ENCODE data around the gene MAD1L1. TPM values are rescaled to one million over a fixed set of nuclear protein-coding genes. Genes with fewer than 3 reads are reported as not detected.

Gene MAD1L1
- total and polyA plus RNA-seq, 2 donors: 23.1 to 27.4 TPM

DNA sequence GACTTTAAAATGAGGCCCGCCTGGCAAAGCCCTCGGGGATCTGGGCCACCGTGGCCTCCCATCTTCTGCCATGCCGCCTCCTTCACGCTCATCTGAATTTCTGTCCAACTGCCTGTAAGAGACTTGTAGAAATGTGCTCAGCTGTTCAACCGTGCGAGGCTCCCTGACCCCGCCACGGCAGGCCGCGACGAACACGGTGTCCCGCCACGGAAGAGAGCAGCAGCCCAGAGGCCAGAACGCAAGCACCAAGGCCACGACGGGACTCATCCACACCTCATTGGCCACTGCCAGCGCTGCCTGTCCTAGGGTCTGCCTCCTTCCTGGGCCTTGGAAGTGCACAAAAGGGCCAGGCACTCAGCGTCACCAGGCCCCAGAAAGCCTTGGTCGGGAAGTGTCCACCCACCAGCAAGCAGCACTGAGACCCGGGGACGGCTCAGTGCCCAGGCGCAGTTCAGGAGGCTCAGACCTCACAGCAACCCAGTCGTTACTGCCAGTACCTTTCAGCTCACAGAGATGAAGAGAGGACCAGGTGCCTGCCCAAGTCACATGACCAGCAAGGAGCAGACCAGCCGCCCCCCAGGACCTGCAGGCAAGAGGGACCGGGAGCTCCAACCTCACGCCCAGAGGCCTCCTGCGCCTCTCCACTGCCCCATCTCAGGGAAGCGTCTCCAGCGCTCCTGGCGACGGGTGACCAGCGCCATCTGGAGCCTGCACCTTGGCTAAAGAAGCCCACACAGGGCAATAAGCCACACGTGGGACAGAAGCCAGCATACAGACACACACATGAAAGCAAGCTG is 85.9 kb downstream of the MAD1L1 start:
- Histone ChIP-seq H3K36me3 (ENCODE audit: insufficient read depth) (no peaks in the 10 kb centered on the region), H3K4me1 (ENCODE audit: insufficient read depth) (no peaks in the 10 kb centered on the region), H3K4me3 (ENCODE audit: low read depth, low read length) (no peak overlapping the region), H3K27ac (ENCODE audit: low read depth) (no peak overlapping the region)
- 94% methylated on average over 35 of the region's 35 CpGs for WGBS
- no peak for DNase-seq (ENCODE audit: extremely low spot score)

DNA sequence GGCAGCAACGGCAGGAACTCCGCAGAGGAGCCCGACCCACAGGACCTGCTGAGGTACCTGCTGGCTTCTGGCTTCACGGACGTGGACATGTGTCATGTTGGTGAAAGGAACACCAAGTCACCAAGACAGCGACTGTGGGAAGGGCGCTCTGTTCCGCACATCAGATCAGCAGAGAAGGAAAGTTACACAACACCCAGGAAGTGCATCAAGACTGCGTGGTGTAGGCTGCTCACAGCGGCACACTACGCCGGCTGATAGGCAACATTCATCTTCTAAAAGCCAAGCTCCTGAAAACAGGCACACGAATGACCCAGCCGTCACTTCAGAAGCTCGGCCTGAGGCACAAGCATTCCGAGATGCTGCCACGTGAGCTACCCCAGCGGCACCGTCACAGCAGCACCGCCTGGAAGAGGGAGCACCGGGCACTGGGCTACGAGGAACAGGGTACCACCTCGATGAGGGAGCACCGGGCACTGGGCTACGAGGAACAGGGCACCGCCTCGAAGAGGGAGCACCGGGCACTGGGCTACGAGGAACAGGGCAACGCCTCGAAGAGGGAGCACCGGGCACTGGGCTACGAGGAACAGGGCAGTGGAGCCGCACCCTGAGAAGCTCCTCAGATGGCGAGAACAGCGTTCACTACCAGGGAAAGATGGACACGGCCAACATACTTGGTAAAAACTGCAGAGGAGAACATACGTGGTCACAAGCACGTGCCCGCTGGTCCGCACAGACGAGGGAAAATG is 86.7 kb downstream of the MAD1L1 start:
- Histone ChIP-seq H3K4me1 (ENCODE audit: insufficient read depth) (no peaks in the 10 kb centered on the region), H3K4me3 (ENCODE audit: low read depth, low read length) (no peak overlapping the region), H3K27ac (ENCODE audit: low read depth) (no peak overlapping the region), H3K36me3 (ENCODE audit: insufficient read depth) (no peaks in the 10 kb centered on the region)
- WGBS: 96% methylated on average over 42 of the region's 42 CpGs
- DNase-seq (ENCODE audit: extremely low spot score): no peak

GRCh38 chr7:2144926-2145325 is 87.8 kb downstream of the MAD1L1 start:
- no peaks in the 10 kb centered on the region for H3K36me3 ChIP-seq (ENCODE audit: insufficient read depth)
- no peak for DNase-seq (ENCODE audit: extremely low spot score)
- H3K4me3 ChIP-seq (ENCODE audit: low read depth, low read length): no peak overlapping the region
- no peak overlapping the region for H3K27ac ChIP-seq (ENCODE audit: low read depth)
- H3K4me1 ChIP-seq (ENCODE audit: insufficient read depth): no peaks in the 10 kb centered on the region
- 96% methylated on average over 15 of the region's 15 CpGs for WGBS

DNA sequence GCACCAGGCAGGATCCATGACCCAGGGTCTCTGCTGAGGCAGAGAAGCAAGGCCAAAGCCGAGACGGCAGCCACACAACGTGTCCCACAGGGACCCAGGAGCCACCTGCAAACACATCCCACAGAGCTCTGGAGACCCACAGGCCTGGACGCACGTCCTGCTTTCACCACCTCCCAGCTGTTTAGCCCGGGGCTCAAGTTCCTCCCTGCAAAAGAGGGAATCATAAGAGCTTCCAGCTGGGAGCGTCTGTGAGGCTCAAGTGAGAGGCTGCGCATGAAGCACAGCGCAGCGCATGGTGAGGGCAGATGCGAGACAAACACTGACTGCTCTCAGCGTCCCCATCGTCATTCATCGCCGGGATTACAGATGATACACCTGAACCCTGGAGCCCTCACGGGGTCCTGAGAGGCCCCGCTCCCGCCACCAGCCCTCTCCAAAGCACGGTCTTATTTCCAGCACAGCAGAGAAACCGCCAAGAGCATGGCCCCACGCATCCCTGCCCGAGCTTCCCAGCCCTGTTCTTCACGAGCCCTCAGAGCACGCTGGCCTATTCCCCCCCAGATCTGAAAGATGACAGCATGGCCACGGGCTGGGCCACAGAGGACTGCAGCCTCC is 88.7 kb downstream of the MAD1L1 start:
- no peak overlapping the region for H3K4me3 ChIP-seq (ENCODE audit: low read depth, low read length)
- H3K4me1 ChIP-seq (ENCODE audit: insufficient read depth): no peaks in the 10 kb centered on the region
- DNase-seq (ENCODE audit: extremely low spot score): no peak
- no peak overlapping the region for H3K27ac ChIP-seq (ENCODE audit: low read depth)
- H3K36me3 ChIP-seq (ENCODE audit: insufficient read depth): no peaks in the 10 kb centered on the region
- WGBS: 96% methylated on average over 25 of the region's 25 CpGs

DNA sequence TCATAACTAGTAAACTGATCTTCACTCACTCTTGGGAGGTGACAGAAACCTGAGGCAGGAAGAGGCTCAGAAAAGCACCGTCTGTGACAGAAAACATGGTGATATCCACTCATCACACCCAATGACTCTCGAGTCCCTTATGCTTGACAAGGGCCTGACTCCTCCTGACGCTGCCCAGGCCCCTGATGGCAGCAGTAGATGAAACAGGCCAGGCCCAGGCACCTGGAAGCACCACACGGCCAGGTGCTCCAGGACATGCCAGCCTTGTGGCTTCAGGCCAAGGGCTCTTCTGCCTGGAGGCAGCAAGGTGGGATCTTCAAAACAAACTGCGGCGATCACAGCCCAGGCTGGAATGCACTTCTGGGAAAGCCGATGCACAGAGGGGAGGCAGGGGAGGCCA is 89.3 kb downstream of the MAD1L1 start:
- Histone ChIP-seq H3K4me1 (ENCODE audit: insufficient read depth) (no peaks in the 10 kb centered on the region), H3K27ac (ENCODE audit: low read depth) (no peak overlapping the region), H3K4me3 (ENCODE audit: low read depth, low read length) (no peak overlapping the region), H3K36me3 (ENCODE audit: insufficient read depth) (no peaks in the 10 kb centered on the region)
- DNase-seq (ENCODE audit: extremely low spot score): no peak
- 94% methylated on average over 7 of the region's 7 CpGs for WGBS

GRCh38 chr7:2142386-2142785 is 90.4 kb downstream of the MAD1L1 start:
- 98% methylated on average over 20 of the region's 20 CpGs for WGBS
- H3K36me3 ChIP-seq (ENCODE audit: insufficient read depth): no peaks in the 10 kb centered on the region

DNA sequence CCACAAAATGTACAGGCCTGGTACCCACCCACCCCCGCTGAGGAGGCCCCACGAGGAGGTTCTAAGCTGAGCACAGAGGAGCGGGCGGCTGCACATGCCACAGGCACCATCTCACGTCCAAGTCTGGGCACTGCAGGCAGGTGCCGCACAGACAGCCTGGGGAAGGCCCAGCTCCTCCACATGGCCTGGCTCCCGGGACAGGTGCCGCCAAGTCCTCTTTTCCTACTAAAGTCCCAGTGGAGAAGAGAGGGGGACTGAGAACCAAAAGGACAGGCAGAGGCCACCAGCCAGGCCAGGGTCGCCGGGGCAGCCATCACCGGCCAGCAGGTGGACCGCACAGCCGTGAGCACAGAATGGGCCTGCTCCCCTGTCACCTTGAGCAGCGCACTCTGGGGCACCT is 91.1 kb downstream of the MAD1L1 start:
- Histone ChIP-seq H3K4me1 (ENCODE audit: insufficient read depth) (no peaks in the 10 kb centered on the region), H3K4me3 (ENCODE audit: low read depth, low read length) (no peak overlapping the region), H3K36me3 (ENCODE audit: insufficient read depth) (no peaks in the 10 kb centered on the region), H3K27ac (ENCODE audit: low read depth) (no peak overlapping the region)
- 94% methylated on average over 14 of the region's 14 CpGs for WGBS
- no peak for DNase-seq (ENCODE audit: extremely low spot score)

More at GRCh38 chr7:2142386-2142785, 90.4 kb downstream of the MAD1L1 start:
- Histone ChIP-seq H3K4me1 (ENCODE audit: insufficient read depth) (no peaks in the 10 kb centered on the region), H3K4me3 (ENCODE audit: low read depth, low read length) (no peak overlapping the region), H3K27ac (ENCODE audit: low read depth) (no peak overlapping the region)
- no peak for DNase-seq (ENCODE audit: extremely low spot score)

DNA sequence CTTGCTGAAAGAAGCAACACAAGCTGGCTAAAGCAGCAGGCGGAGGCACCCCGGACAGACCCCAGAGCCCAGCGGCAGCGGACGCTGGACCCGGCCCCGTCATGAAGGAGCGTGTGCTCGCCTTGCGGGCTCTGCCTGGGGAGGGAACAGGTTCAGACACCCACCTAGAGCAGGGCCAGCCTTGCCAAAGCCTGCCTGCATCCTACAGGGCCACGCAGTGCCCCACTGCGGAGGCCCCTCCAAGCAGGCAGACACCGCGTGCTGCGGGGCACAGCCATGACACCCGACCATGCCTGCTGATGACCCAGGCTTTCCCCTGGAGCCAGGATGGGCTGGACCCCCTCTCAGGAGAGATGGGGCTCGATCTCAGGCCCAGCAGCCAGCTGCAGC is 91.7 kb downstream of the MAD1L1 start:
- no peak overlapping the region for H3K27ac ChIP-seq (ENCODE audit: low read depth)
- H3K36me3 ChIP-seq (ENCODE audit: insufficient read depth): no peaks in the 10 kb centered on the region
- H3K4me3 ChIP-seq (ENCODE audit: low read depth, low read length): no peak overlapping the region
- H3K4me1 ChIP-seq (ENCODE audit: insufficient read depth): no peaks in the 10 kb centered on the region
- 93% methylated on average over 17 of the region's 17 CpGs for WGBS
- no peak for DNase-seq (ENCODE audit: extremely low spot score)

GRCh38 chr7:2140216-2141020 is 92.3 kb downstream of the MAD1L1 start:
- Histone ChIP-seq H3K4me3 (ENCODE audit: low read depth, low read length) (no peak overlapping the region), H3K36me3 (ENCODE audit: insufficient read depth) (no peaks in the 10 kb centered on the region), H3K27ac (ENCODE audit: low read depth) (no peak overlapping the region), H3K4me1 (ENCODE audit: insufficient read depth) (no peaks in the 10 kb centered on the region)
- WGBS: 89% methylated on average over 21 of the region's 21 CpGs
- DNase-seq (ENCODE audit: extremely low spot score): no peak

DNA sequence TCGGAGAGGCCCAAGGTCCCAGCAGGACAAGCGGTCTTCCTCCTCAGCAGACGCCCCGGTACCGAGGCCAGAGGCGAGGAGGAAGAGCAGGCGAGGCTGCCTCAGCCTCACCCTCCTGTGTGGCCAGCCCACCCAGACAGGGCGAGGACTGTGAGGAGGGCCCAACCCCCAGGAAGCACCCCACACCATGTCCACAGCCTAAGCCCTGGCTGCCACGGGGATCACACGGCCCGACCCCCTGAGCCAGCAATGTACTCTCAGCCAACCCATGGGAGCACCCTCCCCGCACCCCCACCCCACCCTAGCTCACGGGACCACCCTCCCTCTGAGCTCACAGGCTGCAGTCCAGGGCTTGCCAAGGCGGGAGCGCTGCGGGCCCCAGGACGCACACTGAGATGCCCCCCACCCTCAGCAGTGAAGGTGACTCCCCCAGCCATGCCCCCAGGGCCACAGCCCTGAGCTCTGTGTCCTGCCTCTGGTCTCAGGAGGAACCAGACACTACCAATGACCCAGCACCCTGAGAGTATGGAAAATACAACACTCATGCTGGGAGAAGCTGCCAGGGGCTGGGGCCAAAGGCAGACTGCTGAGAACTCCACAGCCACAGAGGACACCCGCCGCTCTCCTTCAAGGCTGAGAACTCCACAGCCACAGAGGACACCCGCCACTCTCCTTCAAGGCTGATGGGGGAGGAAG is 93.6 kb downstream of the MAD1L1 start:
- no peak overlapping the region for H3K27ac ChIP-seq (ENCODE audit: low read depth)
- WGBS: 79% methylated on average over 20 of the region's 20 CpGs
- H3K4me1 ChIP-seq (ENCODE audit: insufficient read depth): no peaks in the 10 kb centered on the region
- H3K36me3 ChIP-seq (ENCODE audit: insufficient read depth): no peaks in the 10 kb centered on the region
- no peak overlapping the region for H3K4me3 ChIP-seq (ENCODE audit: low read depth, low read length)
- DNase-seq (ENCODE audit: extremely low spot score): no peak

- H3K4me3 ChIP-seq (ENCODE audit: low read depth, low read length): no peak overlapping the region
- 84% methylated on average over 17 of the region's 17 CpGs for WGBS
- no peaks in the 10 kb centered on the region for H3K36me3 ChIP-seq (ENCODE audit: insufficient read depth)
- H3K4me1 ChIP-seq (ENCODE audit: insufficient read depth): no peaks in the 10 kb centered on the region
- H3K27ac ChIP-seq (ENCODE audit: low read depth): no peak overlapping the region
- DNase-seq (ENCODE audit: extremely low spot score): no peak
Measured at GRCh38 chr7:2138146-2138765, 94.5 kb downstream of the MAD1L1 start.

DNA sequence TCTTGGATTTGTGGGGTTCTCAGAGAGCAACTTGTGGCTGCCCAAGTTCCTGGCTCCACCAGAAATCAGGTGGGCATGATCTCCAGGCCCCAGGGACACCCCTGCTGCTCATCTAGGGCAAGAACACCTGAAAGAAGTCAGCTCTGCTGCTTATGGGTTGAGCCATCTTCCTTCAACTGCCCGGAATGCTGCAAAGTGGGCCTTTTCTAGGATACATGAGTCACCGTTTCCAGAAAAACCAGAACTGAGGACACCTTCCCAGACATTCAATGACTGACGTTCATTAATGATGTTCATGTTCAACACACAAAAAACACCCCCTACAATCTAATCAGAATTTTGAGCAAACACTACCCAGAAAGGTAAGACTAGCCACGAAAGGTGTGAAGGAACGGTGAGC is 98.0 kb downstream of the MAD1L1 start:
- WGBS: 95% methylated on average over 5 of the region's 5 CpGs
- no peak overlapping the region for H3K4me3 ChIP-seq (ENCODE audit: low read depth, low read length)
- no peaks in the 10 kb centered on the region for H3K36me3 ChIP-seq (ENCODE audit: insufficient read depth)
- H3K27ac ChIP-seq (ENCODE audit: low read depth): no peak overlapping the region
- no peak for DNase-seq (ENCODE audit: extremely low spot score)
- no peaks in the 10 kb centered on the region for H3K4me1 ChIP-seq (ENCODE audit: insufficient read depth)

Data from urinary bladder (tissue), 4 donors.